Measurements from ENCODE around the gene GNG2.

DNA sequence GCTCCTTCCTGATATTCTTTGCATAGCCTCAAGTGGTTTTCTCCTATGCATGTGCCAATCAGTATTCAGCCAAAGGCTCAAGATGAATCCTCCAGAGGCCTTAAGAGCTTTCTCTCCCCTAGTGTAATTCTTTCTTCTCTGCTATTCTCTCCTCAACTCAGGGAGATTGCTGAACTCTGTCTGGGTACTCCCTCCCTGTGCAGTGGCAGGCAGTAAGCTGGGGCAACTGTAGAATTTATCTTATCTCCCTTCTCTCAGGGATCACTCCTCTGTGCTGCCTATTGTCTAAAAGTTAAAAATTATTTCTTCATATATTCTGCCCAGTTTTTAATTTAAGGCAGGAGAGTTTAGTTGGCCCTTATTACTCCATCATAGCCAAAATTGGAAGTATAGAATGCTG lies 100.5 kb downstream of the GNG2 start:
- no peak for TF ChIP-seq CTCF (conservative IDR thresholded peaks at IDR 0.05; ENCODE audit: low read length)
- TF ChIP-seq EZH2phosphoT487 (IDR thresholded peaks at IDR 0.05; ENCODE audit: borderline replicate concordance, low read depth, low read length), result no peak

All from OCI-LY7 (cell line).